GM18868 (cell line): ENCODE results near the gene TLE3.

Experiments
- ATAC-seq: cut with Tn5 transposase; IDR thresholded peaks from one replicate; pipeline ENCODE4 v1.9.1; 2021; ENCODE audit warnings: mild to moderate bottlenecking, moderate library complexity; ENCODE audit not compliant: unreplicated experiment

Gene TLE3

DNA sequence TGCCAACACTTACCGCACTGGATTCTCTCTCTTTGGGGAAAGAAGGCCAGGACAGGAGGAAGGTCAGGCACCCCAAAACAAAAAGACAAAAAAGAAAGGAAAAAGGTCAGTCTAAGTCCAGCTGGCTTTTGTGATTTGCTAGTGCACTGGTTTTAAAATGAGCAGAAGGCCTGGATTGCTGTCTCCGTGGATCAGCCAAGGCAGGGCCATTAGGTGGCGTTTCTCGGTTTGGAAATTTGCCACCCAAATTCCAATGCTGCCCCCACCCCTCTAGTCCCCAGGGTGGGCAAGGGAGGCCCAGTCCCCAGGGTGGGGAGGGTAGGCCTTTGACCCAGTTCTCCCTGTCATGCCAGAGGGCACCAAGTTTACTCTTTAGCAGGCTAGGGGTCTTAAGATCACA, 33.3 kb downstream of the TLE3 start:
- ATAC-seq: no peak

DNA sequence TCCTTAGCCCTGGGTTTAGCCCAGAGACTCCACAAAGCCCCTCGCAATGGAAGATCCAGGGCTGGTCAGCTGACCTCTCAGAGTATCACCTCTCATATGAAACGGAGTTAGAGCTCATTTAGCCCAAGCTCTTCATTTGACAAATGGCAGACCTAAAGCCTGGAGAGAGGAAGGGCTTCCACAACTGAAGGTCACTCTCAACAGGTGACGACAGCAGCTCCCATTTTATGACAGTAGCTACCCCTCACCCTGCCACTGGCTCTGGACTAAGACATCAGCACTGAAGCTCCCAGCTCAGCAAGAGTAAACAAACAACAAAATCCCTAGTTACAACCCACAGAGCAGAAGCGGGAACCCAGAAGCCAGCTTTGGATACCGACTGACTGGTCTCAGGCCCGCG, 33.7 kb downstream of the TLE3 start:
- ATAC-seq: no peak

DNA sequence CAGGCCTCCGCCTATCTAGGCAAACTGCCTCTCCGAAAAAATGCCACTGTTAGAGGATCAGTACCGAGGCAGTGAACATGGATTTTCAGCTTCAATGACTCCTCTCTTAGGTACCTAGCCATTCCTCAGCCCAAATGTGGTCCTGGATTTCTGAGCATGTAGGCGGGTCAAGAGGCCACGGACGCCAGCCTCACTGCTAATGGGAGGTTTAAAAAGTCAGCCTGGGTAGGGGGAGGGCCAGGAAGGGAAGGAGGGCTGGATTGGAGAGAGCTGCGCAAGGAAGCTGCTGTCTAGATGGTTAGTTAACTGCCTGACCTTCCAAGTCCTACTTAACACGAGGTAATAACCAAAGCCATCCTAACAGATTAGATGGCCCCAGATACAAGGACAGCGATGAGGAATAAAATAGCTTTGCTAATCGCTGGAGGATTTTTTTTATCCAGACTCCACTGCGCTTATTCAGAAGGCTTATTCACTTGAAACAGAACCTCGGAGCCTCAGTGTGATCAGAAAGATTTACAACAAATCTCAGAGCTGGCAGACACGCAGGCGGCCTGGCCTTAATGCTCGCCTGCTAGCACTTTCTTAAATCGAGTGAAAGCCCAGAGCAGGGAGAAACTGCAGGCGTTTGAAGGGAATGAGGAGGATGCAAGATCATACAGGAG, 34.3 kb downstream of the TLE3 start:
- no peak for ATAC-seq

DNA sequence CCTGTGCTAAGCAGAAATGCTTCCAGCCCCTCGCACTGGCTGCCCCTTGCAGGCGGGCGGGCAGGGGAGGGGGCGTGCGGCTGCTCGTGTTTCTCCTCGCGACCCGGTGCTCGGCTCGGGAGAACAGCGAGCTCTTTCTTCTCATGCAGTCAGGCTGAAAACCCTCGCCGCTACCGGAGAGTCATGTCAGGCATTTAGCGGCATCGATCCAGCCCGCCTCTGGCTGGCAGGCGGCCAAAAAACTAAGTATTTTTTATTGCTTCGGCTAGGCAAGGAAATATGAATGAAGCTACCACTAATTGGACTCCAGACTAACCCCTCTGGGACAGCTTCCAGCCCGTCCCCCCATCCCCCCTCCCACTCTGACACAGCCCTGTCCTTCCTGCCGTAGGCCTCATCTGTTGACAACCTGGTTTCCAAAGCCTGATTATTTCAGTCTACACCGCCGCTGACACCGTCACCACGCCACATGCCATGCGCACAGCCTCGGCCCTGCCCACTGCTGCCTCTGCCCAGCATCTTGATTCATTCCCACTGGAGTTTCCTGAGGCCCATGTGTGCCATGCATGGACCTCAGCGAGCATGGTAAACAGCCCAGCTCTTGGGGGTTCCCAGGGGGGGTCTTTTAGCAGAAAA, 35.3 kb downstream of the TLE3 start:
- no peak for ATAC-seq

DNA sequence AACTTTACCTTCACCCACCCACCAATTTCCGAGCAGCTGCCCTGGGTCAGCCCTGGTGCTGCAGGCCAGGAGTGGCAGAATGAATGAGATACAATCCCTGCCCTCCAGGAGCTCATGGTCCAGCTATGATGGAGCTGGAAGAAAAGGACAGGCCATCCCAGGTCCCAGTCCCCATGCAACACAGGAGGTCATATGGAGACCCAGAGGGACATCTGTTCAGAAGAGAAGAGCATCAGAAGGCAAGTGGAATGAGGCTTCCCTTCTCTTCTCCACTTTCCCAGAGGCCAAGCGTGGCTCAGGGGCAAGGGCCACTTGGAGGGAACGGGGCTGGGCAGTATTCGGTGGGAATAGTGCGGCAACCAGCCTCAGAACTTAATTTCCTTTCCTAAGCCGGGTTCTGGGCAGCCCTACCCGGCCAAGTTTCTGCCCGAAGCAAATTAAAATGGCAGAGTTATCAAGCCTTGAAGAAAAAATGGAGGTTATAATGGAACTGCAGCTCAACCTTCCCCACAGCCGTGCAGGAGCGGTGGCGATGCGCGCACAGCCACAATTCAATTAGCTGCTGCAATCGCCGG, 35.9 kb downstream of the TLE3 start:
- ATAC-seq: no peak

DNA sequence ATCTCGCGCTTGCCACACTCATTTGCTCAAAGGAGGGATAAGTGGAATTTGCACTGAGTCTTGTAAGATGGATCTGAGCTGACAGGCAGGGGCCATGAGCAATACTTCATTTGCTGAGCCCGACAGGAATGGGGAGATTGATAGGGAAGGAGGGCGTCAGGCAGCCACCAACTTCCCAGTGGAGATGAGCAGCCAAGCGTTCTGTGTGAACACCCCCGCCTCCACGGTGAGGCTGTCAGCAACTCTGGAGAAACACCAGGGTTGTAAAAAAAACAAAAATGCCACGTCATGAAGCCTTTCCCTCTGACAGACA, 36.8 kb downstream of the TLE3 start:
- ATAC-seq: no peak

DNA sequence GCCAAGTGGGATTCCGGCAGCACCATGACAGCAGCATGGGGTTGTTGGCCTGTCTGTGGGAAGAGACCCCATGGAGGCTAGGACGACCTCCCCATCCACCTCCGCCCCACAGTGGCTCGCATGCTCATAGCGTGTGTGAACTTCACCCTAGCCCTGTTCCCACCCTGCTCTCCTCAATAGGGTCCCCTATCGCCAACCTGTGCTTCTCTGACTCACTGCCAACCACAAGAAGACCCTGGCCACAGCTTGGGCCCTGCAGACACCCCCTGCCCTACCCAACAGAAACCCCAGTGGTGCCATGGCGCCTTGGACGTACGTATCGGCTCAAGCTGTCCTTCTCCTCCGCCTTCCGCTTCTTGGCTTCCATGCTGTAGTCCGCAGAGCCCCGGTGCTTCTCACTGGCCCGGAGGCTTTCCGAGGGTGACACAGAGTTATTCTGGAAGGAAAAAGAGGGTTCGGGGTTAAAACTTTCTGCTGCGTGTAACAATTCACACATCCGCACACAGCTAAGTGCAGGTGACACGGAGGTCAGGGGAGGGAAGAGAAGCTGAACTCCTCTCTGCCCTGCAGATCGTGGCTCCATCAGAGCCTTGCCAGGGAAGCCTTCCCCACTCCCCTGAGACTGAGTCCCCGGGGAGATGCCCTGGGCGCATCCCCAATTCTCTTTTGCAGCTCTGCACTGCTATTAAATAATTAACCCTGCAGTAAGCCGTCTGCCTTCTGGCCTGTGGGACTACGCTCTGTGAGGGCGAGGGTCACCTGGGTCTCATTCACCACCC, 37.3 kb downstream of the TLE3 start:
- ATAC-seq: no peak

DNA sequence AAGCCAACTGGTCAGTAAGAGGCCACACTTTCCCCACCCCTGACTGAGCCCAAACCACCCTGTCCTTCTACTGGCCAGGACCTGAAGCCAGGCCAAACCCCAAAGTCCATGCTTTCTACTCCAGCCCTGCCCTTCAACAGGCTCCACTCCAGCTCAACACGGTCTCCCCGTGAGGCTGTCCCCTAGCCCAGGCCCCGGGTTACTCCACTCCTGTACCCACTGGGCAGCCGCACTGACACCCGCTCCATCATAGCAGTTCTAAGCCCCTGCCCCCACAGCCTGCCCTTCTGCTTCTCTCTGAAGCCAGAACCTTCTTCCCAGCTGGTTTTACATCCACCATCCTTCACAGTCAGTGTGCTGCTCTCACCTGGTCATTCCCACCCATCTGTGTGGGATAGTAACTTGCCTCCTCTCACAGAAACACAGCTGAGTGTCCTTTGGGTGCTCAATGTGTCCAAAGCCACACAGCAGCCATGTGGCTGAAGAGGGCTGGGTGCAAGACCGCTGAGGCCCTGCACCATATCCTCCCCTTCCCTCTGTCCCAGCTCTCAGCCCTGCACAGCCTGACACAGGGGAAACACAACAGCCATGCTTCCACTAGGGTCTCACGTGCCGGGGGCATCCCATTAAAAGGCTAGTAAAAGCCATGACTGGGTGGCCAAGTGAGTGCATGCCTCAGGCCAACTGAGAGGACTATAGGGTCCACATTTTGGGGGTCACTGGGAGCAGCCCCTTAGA, 38.1 kb downstream of the TLE3 start:
- no peak for ATAC-seq

DNA sequence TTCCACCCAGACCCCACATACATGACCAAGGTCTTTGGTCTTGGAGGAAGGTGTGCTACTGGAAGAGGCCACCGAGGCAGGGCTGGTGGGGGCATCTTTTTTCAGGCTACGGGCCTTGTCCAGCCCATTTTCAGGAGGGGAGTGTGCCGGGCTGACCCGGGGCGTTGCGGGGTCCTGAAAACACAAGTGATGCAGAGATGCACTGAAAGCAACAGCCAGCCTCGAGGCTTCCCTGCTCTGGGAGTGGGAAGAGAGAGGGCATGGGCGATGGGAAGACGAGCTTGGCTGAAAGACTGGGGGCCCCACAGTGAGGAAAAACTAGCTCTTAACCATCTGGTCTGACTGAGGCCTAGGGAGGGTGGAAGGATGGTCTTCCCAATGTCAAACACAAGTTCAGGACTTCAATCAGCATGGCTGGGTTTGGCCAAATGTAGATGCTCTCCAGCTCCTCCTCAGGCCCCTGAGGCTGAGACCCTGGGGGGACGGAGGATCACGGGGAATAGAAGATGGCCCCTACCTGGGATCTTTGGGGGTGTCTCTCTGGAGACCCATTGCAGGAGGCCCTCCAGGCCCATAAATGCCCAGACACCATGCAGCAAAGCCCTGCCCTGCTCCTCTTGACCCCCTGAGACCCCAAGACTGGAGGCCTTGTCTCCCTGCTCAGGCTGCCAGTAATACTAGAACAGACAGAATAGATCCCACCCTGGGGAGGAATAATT, 38.9 kb downstream of the TLE3 start:
- ATAC-seq: no peak

DNA sequence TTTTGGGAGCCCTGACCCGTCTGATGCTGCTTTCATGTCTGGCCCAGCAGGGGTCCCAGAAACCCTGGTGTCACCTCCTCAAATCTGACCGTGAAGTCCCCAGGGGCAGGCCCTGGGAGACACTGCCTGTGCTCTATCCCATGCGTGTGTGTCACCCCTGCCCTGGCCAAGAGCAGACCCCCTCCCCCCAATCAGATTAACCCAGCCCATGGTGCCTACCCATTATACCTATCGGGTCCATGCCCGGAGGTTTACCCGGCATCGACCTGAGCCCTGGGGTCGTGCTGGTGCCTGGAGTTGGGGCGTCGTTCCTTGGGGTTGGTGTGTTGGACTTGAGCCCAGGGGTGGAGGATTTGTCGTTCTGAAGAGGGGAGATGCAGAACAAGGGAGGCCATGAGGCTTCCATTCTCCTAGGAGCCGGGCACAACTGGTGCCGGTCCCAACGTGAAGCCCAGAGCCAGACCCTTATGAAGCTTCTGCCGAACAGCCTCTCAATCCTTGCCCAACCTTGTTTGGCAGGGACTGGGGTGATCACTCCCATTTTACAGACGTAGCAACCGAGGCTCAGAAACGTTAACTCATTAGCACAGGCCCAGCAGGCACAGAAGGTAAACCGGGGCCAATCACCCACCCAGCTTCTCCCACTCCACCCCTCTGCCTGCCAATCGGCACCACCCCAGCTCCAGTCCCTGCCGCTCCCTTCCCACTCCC, 39.6 kb downstream of the TLE3 start:
- ATAC-seq: no peak

DNA sequence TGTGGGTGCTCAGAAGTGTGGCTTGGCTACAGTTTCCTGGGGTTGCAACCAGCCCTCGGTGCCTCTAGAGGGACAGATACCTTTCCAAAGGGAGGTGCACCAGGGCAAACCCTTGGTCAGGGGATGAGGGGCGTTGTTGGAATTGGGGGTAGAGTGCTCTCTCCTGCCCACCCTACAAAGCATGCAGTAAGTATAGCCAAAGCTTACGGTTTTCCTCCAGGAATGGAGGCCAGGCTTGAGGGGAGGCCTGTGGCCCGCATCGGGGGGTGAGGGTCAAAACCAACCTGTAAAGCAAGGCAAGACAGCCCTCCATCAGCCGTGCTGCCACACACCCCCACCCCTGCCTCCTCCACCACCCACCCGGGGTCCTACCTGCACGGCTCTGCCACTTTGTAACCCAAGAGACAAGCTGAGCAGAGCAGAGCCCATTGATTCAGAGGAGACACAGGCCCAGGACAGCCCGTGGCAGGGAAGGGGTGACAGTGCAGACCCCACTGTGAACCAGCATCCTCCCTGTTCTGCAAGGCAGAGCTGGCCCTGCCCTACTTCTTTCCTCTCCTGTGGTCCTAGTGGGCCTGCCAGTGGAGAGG, 41.5 kb downstream of the TLE3 start:
- ATAC-seq: no peak

DNA sequence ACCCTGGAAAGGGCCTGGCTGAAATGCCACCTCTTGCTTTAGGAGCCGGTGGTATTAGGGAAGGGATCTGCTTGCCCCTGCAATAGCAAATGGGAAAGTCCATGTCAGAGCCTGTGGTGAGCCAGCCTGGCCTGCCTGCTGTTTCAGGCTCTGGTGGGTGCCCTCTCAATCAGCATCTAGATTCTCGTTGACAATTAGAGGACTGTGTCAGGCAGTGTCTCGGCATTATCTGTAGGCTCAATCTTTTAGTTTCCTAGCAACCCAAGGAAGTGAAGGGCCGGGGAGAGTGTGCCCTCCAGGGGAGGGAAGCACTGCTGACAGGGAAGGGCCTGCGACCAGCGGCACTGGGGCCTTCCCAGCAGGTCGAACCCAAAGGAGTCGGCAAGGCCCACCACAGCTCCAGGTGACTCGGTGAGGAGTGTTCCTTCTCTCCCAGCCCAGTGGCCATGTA, 42.1 kb downstream of the TLE3 start:
- ATAC-seq: no peak

DNA sequence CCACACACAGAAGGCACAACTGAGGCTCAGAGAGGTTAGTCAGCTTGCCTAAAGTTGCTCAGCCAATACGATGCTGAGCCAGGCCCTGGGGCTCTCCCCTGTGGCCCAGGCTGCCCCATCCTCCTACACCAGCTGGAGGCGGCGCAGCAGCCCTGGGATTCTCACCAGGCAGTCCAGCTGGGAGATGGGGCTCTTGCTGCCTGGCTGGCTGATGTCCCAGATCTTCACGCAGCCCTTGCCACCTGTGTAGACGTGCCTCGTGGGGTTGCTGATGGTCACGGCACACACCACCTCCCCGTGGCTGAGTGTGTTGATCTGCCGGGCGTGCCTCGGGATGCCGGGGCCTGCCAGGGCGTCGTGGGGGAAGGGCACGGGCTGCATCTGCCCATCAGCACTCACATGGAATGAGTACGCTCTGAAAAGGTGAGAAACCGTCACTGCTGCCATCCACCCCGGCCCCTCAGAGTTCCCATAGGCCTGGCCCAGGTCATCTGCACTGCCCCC, 42.8 kb downstream of the TLE3 start:
- ATAC-seq: no peak

DNA sequence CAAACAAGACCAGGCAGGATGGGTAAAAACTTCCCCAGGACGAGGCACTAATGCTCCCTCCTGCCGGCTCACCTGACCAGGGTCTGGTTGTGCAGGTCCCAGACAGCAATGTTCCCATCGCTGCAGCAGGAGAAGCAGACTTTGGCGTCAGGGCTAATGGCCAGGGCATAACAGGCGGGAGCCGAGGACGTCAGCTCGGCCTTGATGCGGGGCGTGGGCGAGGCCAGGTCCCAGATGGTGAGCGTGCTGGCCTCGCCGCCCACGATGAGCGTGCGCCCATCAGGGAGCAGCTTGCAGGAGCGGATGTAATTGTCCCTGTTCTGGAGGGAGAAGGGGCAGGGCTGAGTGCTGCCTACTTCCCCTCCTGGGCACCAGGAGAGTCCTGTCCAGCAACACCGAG, 43.4 kb downstream of the TLE3 start:
- ATAC-seq: no peak

DNA sequence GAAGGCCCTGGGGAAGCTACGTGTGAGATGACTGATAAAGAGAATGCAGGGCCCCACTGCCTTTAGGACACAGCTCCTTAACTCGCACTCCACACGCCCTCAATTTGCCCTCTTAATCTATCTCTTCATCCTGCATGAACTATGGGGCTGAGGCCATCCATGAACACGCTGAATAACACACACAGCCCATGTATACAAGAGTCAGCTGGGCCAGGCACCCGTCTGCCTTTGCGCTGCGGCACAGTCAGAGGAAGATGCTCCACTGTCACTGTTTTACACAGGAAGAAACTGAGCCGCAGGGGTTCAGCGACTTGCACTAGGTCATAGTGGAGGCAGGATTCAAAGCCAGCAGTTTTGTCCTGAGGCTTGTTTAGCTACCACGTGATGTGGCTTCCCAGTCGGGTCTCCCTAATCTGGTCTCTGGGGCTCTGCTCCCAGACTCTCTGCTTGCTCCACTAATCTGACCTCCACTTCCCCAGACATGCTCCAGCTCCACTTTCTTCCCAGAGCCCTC, 43.9 kb downstream of the TLE3 start:
- no peak for ATAC-seq

DNA sequence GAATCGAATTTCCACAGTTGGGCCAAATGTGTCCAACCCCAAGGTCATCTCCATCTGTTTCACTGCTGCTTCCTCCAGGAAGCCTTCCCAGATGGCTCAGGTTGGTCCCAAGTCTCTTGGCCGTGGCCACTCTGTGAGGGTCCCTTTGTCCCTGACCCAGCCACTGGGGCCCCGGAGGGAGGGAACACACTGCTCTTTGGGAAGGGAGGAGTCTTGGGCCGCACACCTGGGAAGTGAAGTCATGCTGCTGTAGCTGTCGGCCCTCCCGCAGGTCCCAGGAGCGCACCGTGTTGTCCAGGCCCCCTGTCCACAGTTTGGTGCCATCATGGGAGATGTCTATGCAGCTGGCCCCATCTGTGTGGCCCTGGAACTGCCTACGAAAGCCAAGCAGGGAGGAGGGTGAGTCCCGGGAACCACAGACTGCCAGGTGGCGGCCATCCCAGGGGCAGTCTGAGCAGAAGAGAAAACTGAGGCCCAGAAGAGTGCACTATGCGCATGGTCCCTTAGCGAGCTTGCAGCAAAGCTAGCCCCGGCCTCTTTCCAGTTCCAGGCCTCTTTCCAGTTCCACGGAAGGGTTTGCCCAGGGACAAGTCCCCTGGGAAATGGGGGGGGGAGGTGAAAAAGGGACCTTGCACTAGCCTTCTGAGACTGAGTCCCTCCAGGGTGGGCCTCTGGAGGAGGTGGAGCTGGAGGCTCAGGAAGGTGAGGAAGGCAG, 44.6 kb downstream of the TLE3 start:
- ATAC-seq: no peak

DNA sequence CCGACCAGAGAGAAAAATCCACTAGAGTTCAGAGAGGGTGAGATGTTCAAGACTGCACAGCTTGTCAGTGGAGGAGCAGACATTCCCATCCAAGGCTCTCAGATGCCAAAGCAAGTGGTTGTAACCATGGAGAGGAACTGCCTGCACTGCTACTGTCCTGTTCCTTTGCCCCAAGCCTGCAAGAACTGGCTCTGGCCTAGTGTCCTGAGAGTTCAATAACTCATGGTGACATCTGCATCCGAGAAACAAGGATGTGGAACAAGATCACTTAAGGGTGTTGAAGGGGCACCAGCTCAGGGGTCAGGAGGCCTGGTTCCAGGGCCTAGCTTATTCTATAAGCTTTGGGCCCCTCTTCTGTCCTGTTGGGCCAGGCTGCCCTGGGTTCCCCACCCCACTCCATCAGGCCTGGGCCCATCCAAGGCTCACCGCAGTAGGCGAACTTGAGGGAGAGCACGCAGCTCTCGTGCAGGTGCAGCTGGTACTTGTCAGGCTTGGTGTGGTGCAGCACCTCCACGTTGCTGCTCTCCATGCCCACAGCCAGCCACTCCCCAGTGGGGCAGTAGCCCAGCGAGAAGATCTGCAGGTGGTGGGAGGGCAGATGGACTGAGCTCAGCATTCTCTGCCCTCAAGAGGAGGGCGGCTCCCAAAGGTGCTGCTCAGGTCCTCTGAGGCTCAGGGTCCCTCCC, 45.6 kb downstream of the TLE3 start:
- no peak for ATAC-seq

DNA sequence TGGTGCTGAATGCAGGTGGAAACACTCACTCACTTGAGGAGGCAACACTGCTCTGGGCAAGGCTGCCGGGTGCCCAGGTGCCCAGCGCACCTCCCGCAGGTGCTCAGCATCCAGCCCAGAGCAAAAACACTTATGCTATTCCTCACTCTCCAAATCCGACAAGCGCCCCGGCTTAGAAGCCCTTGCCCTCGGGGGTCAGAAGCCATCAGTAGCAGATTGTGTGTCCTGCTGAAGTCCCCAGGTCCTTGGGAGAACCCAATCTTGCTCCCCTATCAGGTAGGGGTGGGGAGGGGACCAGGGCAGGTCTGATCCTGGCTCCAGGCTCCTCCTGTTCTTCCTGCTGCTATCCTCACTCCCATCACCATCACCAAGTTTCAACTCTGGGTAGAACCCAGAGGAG, 46.7 kb downstream of the TLE3 start:
- no peak for ATAC-seq
